Calu3 (cell line): Measurements from ENCODE around the gene RNF26. TPM values are rescaled to one million over a fixed set of nuclear protein-coding genes. Genes with fewer than 3 reads are reported as not detected.

ENCODE experiments used
- BruUV-seq: library from RNA; stranded (reverse); fragments of 400-500 nt; replicated peaks from 2 replicates; lab custom pipeline; 2021; lab: Mats Ljungman, UMichigan
- CTCF ChIA-PET: fragments of 300-600 bp; sonication (Branson Sonifier 250); formaldehyde crosslinking; loops from one replicate; lab custom pipeline; 2022; ENCODE audit warnings: antibody characterized with exemption; lab: Charles Lee
- DNase-seq: peaks from one replicate; pipeline ENCODE4 v3.0.0; 2022
- H3K27ac Mint-ChIP-seq: one replicate; pipeline ENCODE4 v1.8.0; 2022; ENCODE audit warnings: mixed read lengths; ENCODE audit not compliant: unreplicated experiment
- H3K27me3 Mint-ChIP-seq: one replicate; pipeline ENCODE4 v1.8.0; 2022; ENCODE audit warnings: mixed read lengths; ENCODE audit not compliant: unreplicated experiment
- H3K36me3 Mint-ChIP-seq: one replicate; pipeline ENCODE4 v1.8.0; 2022; ENCODE audit warnings: mild to moderate bottlenecking, moderate library complexity, mixed read lengths; ENCODE audit not compliant: insufficient read depth, unreplicated experiment
- H3K4me1 Mint-ChIP-seq: one replicate; pipeline ENCODE4 v1.8.0; 2022; ENCODE audit warnings: mild to moderate bottlenecking, low read depth, mixed read lengths; ENCODE audit not compliant: unreplicated experiment
- H3K4me3 Mint-ChIP-seq: one replicate; pipeline ENCODE4 v1.8.0; 2022; ENCODE audit warnings: mild to moderate bottlenecking, low read depth, moderate library complexity, mixed read lengths; ENCODE audit not compliant: unreplicated experiment
- H3K9me3 Mint-ChIP-seq: one replicate; pipeline ENCODE4 v1.8.0; 2022; ENCODE audit warnings: low read depth, mixed read lengths; ENCODE audit not compliant: unreplicated experiment
- CTCF ChIP-seq: fragments of 200-600 bp; IDR thresholded peaks from one replicate; pipeline ENCODE4 v1.8.0; 2022; ENCODE audit warnings: antibody characterized with exemption; ENCODE audit not compliant: unreplicated experiment
- intact Hi-C: fragments of 100-400 bp; cut with micrococcal nuclease; formaldehyde crosslinking; loops from one replicate; pipeline ENCODE4 v1.10.0; 2022; ENCODE audit not compliant: unreplicated experiment
- total RNA-seq: library from RNA; stranded (reverse); gene quantifications from 2 replicates; pipeline ENCODE4 v1.2.3, GENCODE V29; 2022

Gene RNF26
- total RNA-seq, 1 experiment from 2014 or later = 31.8 TPM

DNA sequence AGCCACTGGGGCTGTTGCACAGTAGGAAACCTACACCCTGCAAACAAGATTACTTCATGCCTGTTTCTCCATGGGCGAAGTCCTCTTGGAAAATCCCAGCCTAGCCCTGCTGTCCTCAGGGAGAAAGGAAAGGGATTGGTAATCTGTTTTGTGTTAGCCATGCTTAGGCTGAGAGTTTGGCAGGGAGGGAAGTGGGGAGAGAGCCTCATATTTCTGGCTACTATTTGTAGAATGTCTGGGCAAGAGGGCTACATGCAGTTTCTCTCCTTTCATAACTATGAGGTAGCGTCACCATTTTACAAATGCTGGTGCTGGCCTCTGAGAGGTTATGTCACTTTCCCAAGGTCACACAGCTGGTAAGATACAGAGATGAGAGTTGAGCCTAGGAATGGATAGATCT is 12.9 kb downstream of the RNF26 start:
- Mint-ChIP-seq H3K9me3 (no peaks in the 10 kb centered on the region), H3K4me1 (no peaks in the 10 kb centered on the region), H3K27me3 (peaks cover 83% of the 10 kb centered on the region), H3K36me3 (peaks cover 4% of the 10 kb centered on the region), H3K4me3 (no peak overlapping the region), H3K27ac (no peak overlapping the region)
- no TSS peak for BruUV-seq
- intact Hi-C loops = no loop called here
- no peak for DNase-seq
- CTCF ChIA-PET = no interaction called here
- no peak for TF ChIP-seq CTCF

DNA sequence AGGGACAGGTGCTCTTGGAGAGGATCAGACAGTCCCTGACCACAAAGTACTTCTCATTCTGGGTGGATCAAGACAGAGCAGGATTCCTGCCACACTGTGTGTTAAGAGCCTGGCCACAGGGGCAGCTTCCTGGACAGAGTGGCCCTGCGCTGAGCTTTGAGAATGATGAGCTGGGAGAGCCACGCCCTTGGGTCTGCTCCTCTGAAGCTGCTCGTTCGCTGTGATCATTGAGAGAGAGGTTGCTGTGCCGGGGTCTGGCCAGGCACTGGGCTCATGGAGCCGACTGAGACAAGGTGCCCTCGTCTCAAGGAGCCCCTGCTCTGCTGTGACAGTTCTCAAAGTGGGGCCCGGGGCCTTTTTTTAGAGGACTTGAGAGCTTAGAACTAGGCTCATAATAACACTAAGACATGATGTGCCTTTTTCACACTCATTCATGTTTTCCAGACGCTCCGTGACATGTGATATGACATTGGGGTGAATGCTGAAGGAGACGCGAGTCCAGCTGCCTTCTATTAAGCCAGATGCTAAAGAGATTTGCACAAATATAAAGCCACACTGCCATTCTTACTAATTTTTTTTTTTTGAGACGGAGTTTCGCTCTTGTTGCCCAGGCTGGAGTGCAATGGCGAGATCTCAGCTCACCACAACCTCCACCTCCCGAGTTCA is 13.7 kb downstream of the RNF26 start:
- intact Hi-C loops = no loop called here
- Mint-ChIP-seq H3K27ac (no peak overlapping the region), H3K4me3 (no peak overlapping the region), H3K36me3 (no peaks in the 10 kb centered on the region), H3K4me1 (peaks cover 7% of the 10 kb centered on the region), H3K27me3 (peaks cover 83% of the 10 kb centered on the region), H3K9me3 (no peaks in the 10 kb centered on the region)
- BruUV-seq = no TSS peak
- CTCF ChIA-PET = interaction anchor here (0.7 to 1.4 kb wide), 2 partner anchors 10 to 34 kb away, joined by 3 read pairs; partner anchors contain the start of gene USP2
- TF ChIP-seq CTCF = no peak
- no peak for DNase-seq

GRCh38 chr11:119350302-119350701 is 16.0 kb downstream of the RNF26 start:
- Mint-ChIP-seq H3K4me1 (peaks cover 8% of the 10 kb centered on the region), H3K36me3 (no peaks in the 10 kb centered on the region), H3K27me3 (peaks cover 65% of the 10 kb centered on the region), H3K27ac (no peak overlapping the region), H3K4me3 (no peak overlapping the region), H3K9me3 (no peaks in the 10 kb centered on the region)
- DNase-seq = no peak
- CTCF ChIA-PET = no interaction called here
- no peak for TF ChIP-seq CTCF
- no TSS peak for BruUV-seq
- intact Hi-C loops = no loop called here

- H3K27ac Mint-ChIP-seq = no peak overlapping the region
- no peaks in the 10 kb centered on the region for H3K9me3 Mint-ChIP-seq
- no peaks in the 10 kb centered on the region for H3K36me3 Mint-ChIP-seq
- H3K4me1 Mint-ChIP-seq = peaks cover 8% of the 10 kb centered on the region
- peaks cover 56% of the 10 kb centered on the region for H3K27me3 Mint-ChIP-seq
- CTCF ChIA-PET = no interaction called here
- BruUV-seq = no TSS peak
- H3K4me3 Mint-ChIP-seq = no peak overlapping the region
- no peak for TF ChIP-seq CTCF
- no peak for DNase-seq
- intact Hi-C loops = no loop called here
These were observed 16.9 kb downstream of the RNF26 start for GRCh38 chr11:119351232-119351631.
